Measurements from ENCODE around the gene NUDT1. TPM values are rescaled to one million over a fixed set of nuclear protein-coding genes. Genes with fewer than 3 reads are reported as not detected.

The NUDT1 gene
- total RNA-seq, 1 experiment from 2014 or later: 47.4 TPM

DNA sequence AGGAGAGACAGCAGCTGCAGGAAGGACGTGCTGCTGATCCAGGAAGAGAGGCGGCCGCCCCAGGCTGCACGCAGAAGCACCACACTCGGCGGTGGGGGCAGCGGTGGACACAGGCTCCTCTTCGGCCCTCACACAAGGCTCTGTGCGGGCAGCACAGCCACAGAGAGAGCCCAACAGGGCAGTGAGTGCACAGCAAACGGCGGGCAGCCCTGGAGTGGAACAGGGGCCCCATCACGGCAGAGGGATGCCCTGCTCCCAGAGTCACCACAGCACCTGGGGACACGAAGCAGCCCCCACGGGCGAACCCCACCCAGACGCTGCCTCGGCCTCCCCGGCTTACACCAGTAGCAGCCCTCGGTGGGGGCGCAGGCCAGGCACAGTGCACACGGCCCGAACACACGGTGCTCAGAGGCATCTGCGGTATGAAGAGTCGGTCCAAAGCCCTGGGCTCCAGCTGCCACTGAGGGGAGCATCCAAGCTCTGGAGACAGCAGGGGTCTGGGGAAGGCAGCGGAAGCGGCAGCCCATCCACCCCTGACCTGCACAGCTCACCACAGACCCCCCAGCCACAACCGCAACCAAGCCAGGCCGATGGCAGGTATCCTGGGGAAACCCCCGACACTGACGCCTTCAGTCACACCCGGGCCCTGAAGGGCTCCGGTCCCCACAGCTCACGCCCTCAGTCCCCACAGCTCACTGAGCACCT, 16.8 kb downstream of the NUDT1 start:
- ATAC-seq: no peak

More for the DNA sequence above, 16.8 kb downstream of the NUDT1 start:
- H3K27me3 ChIP-seq (ENCODE audit: insufficient read depth, low read length): no peaks in the 10 kb centered on the region
- H3K27ac ChIP-seq (ENCODE audit: low read depth, low read length): no peak overlapping the region
- H3K4me1 ChIP-seq (ENCODE audit: control insufficient read depth in 1 of 2, insufficient read depth in 2 of 2, low read length in 2 of 2): peaks cover 6 to 15% of the 10 kb centered on the region in 2 experiments; a peak in 3 of 4 replicates
- DNase-seq (ENCODE audit: low read depth, low spot score): no peak
- no peaks in the 10 kb centered on the region for H3K9me3 ChIP-seq (ENCODE audit: control insufficient read depth in 1 of 2, insufficient read depth in 1 of 2, low read depth in 1 of 2, low read length in 2 of 2)
- RAD21 ChIA-PET (ENCODE audit: low non-redundant PET in 1 of 2, low total read pairs in 2 of 2, uncharacterized antibody in 2 of 2, unreplicated experiment in 2 of 2): no interaction called here
- H3K9me2 ChIP-seq (ENCODE audit: insufficient read depth): no peaks in the 10 kb centered on the region
- POLR2A ChIA-PET: no interaction called here
- BruUV-seq (replicated peaks): no TSS peak
- H4K20me1 ChIP-seq (ENCODE audit: insufficient read depth): no peaks in the 10 kb centered on the region
- CTCF ChIA-PET: no interaction called here
- no peak overlapping the region for H3K4me3 ChIP-seq (replicated peaks in 1 of 2; ENCODE audit: low read depth in 1 of 2, low read length in 2 of 2)
- intact Hi-C loops (cut with micrococcal nuclease): no loop called here
- H3K36me3 ChIP-seq (ENCODE audit: control insufficient read depth in 1 of 2, insufficient read depth in 2 of 2, low read length in 2 of 2): no peaks in the 10 kb centered on the region; a peak in 1 of 4 replicates
- no peak overlapping the region for H3K4me2 ChIP-seq (ENCODE audit: low read length)
- no peak overlapping the region for H3K9ac ChIP-seq (ENCODE audit: low read length)
- TF ChIP-seq, protein P1, sequence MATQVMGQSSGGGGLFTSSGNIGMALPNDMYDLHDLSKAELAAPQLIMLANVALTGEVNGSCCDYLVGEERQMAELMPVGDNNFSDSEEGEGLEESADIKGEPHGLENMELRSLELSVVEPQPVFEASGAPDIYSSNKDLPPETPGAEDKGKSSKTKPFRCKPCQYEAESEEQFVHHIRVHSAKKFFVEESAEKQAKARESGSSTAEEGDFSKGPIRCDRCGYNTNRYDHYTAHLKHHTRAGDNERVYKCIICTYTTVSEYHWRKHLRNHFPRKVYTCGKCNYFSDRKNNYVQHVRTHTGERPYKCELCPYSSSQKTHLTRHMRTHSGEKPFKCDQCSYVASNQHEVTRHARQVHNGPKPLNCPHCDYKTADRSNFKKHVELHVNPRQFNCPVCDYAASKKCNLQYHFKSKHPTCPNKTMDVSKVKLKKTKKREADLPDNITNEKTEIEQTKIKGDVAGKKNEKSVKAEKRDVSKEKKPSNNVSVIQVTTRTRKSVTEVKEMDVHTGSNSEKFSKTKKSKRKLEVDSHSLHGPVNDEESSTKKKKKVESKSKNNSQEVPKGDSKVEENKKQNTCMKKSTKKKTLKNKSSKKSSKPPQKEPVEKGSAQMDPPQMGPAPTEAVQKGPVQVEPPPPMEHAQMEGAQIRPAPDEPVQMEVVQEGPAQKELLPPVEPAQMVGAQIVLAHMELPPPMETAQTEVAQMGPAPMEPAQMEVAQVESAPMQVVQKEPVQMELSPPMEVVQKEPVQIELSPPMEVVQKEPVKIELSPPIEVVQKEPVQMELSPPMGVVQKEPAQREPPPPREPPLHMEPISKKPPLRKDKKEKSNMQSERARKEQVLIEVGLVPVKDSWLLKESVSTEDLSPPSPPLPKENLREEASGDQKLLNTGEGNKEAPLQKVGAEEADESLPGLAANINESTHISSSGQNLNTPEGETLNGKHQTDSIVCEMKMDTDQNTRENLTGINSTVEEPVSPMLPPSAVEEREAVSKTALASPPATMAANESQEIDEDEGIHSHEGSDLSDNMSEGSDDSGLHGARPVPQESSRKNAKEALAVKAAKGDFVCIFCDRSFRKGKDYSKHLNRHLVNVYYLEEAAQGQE (IDR thresholded peaks at IDR 0.05; ENCODE audit: low read depth): no peak
- no peak for TF ChIP-seq ZNF274 (IDR thresholded peaks at IDR 0.05; ENCODE audit: low read depth, low read length)
- TF ChIP-seq SRF (IDR thresholded peaks at IDR 0.05; ENCODE audit: low read depth): no peak
- no peak for TF ChIP-seq POLR2A (IDR thresholded peaks at IDR 0.05; ENCODE audit: borderline replicate concordance, extremely low read depth, insufficient read depth, insufficient read length)
- TF ChIP-seq CEBPB (IDR thresholded peaks at IDR 0.05; ENCODE audit: low read depth): no peak
- no peak for TF ChIP-seq JUND (IDR thresholded peaks at IDR 0.05)
- TF ChIP-seq SIN3A (IDR thresholded peaks at IDR 0.05; ENCODE audit: low read depth): no peak
- TF ChIP-seq, protein P2, sequence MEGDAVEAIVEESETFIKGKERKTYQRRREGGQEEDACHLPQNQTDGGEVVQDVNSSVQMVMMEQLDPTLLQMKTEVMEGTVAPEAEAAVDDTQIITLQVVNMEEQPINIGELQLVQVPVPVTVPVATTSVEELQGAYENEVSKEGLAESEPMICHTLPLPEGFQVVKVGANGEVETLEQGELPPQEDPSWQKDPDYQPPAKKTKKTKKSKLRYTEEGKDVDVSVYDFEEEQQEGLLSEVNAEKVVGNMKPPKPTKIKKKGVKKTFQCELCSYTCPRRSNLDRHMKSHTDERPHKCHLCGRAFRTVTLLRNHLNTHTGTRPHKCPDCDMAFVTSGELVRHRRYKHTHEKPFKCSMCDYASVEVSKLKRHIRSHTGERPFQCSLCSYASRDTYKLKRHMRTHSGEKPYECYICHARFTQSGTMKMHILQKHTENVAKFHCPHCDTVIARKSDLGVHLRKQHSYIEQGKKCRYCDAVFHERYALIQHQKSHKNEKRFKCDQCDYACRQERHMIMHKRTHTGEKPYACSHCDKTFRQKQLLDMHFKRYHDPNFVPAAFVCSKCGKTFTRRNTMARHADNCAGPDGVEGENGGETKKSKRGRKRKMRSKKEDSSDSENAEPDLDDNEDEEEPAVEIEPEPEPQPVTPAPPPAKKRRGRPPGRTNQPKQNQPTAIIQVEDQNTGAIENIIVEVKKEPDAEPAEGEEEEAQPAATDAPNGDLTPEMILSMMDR (IDR thresholded peaks at IDR 0.05 in 2 of 3, conservative IDR thresholded peaks at IDR 0.05 in 1 of 3; ENCODE audit: borderline replicate concordance in 1 of 3, insufficient read depth in 1 of 3, low read depth in 2 of 3, low read length in 2 of 3): no peak
- TF ChIP-seq, protein P3, sequence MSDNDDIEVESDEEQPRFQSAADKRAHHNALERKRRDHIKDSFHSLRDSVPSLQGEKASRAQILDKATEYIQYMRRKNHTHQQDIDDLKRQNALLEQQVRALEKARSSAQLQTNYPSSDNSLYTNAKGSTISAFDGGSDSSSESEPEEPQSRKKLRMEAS (IDR thresholded peaks at IDR 0.05): no peak
- TF ChIP-seq RAD21 (IDR thresholded peaks at IDR 0.05; ENCODE audit: low read depth): no peak
- TF ChIP-seq EZH2 (IDR thresholded peaks at IDR 0.05): no peak
- TF ChIP-seq POLR2AphosphoS5 (IDR thresholded peaks at IDR 0.05; ENCODE audit: low read depth, low read length): no peak
- TF ChIP-seq EGR1 (IDR thresholded peaks at IDR 0.05; ENCODE audit: low read depth): no peak
- TF ChIP-seq ELF1 (IDR thresholded peaks at IDR 0.05; ENCODE audit: borderline replicate concordance, low read depth): no peak
- no peak for TF ChIP-seq EZH2phosphoT487 (IDR thresholded peaks at IDR 0.05; ENCODE audit: borderline replicate concordance)
- no peak for TF ChIP-seq ZFX (IDR thresholded peaks at IDR 0.05)
- TF ChIP-seq, protein P4, sequence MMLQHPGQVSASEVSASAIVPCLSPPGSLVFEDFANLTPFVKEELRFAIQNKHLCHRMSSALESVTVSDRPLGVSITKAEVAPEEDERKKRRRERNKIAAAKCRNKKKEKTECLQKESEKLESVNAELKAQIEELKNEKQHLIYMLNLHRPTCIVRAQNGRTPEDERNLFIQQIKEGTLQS (IDR thresholded peaks at IDR 0.05): no peak
- H3K79me2 ChIP-seq (ENCODE audit: insufficient read depth, low read length): no peaks in the 10 kb centered on the region
- no peak overlapping the region for H2AFZ ChIP-seq (ENCODE audit: low read depth, low read length, poor library complexity, severe bottlenecking)
